ENCODE measurements around the gene SPHK1.

Gene SPHK1

DNA sequence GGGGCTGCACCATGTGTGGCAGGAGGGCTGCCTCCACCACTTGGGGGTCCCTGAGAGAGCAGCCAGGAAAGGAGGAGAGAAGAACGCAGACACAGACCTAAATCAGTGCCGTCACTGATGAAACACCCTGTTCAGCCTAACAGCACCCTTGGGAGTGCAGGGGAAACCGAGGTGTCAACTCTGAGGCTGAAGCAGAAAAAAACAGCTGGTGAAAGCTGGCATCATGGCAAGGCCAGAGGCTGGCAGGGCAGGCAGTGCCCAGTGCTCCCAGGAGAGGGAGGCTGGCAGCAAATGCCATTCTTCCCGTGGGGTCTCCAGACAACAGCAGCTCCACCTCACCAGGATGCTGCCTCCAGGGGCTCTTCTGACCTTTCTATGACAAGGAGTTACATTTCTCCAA, 23.1 kb downstream of the SPHK1 start:
- no peak for DNase-seq (ENCODE audit: low read depth)
- no peak overlapping the region for H3K4me3 ChIP-seq (ENCODE audit: low read depth, low read length)
- TF ChIP-seq, protein P1, sequence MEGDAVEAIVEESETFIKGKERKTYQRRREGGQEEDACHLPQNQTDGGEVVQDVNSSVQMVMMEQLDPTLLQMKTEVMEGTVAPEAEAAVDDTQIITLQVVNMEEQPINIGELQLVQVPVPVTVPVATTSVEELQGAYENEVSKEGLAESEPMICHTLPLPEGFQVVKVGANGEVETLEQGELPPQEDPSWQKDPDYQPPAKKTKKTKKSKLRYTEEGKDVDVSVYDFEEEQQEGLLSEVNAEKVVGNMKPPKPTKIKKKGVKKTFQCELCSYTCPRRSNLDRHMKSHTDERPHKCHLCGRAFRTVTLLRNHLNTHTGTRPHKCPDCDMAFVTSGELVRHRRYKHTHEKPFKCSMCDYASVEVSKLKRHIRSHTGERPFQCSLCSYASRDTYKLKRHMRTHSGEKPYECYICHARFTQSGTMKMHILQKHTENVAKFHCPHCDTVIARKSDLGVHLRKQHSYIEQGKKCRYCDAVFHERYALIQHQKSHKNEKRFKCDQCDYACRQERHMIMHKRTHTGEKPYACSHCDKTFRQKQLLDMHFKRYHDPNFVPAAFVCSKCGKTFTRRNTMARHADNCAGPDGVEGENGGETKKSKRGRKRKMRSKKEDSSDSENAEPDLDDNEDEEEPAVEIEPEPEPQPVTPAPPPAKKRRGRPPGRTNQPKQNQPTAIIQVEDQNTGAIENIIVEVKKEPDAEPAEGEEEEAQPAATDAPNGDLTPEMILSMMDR (IDR thresholded peaks at IDR 0.05; ENCODE audit: control insufficient read depth, extremely low read depth, insufficient read depth), result no peak

DNA sequence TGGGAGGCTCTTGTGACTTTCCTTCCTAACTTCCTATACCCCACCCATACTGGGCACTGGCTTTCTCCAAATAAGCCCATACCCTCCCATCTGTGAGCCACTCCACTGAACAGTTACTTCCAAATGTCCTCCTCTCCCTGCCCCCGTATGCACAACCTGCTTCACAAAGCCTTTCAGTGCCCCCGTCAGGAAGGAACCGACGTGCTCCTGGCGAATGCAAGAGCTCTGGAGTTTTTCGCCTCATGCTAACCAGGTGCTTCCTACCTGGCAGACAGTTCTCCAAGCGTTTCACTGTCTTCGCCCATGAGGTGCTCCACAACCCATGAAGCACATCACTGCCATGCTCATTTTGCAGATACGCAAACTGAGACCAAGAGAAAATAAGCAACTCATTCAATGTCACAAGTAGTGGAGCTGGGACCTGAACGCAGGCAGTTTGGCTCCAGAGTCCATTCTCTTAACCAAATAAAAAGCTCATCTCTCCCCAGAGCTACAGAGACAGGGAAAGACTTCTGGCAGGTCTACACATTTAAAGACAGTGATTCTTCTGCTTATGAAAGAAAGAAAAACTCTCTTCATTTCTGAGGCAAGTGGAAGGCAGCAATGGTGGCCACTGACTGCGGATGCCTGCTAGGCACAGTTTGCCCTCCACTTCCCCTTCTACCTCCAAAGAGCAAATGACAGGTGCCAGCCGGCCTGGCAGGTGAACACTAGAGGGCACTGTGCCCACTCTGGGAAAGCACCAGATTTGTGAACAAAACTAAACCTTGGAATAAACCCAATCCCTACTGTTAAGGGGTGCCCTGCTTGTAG, 23.8 kb downstream of the SPHK1 start:
- TF ChIP-seq, protein P1 (IDR thresholded peaks at IDR 0.05; ENCODE audit: control insufficient read depth, extremely low read depth, insufficient read depth), result peak; percentile 98
- no peak overlapping the region for H3K4me3 ChIP-seq (ENCODE audit: low read depth, low read length)
- no peak for DNase-seq (ENCODE audit: low read depth)

DNA sequence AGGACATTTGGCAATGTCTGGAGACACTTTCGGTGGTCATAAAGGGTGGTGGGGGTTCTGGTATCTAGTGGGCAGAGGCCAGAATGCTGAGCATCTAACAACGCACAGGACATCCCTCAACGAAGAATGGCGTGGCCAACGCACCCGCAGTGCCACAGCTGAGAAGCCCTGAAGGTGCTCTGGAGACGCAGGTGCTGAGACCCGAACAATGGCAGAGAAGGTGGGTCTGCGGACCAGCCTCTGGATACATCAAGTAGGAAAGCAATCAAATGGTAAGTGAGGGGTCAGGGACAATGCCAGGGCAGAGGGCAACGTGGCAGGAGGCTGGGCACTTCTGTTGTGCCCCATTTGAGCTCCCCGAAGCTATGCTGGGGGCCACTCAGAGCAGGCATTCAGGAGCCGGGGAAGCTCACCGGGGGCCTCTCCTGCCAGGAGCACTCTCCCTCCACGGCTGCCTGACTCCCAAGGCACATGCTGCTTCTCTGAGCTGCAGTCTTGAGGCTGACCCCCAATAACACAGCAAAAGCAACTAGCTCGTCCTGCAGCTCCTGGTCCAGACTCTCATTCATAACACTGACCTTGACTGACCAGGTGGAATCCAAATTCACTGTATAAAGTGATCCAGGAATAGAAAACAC, 26.0 kb downstream of the SPHK1 start:
- DNase-seq (ENCODE audit: low read depth), result no peak
- no peak overlapping the region for H3K4me3 ChIP-seq (ENCODE audit: low read depth, low read length)
- TF ChIP-seq, protein P1 (IDR thresholded peaks at IDR 0.05; ENCODE audit: control insufficient read depth, extremely low read depth, insufficient read depth), result no peak

DNA sequence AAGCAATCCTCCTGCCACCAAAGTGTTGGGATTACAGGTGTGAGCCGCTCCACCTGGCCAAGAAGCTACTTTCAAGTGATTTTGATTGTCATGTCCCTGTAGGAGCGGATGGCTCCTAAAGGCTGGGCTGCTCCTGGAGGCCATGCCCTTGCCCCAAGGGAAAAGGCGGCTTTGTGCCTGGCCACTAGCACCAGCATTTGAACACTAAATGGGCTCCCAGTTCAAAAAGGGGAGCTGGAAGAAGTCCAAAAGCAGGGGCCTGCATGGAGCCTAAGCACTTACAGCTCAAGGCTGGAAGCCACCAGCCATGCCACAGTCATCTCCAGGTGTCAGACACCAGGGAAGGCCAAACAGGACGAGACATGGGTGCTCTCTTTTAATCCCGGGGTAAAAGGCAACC, 26.8 kb downstream of the SPHK1 start:
- no peak for DNase-seq (ENCODE audit: low read depth)
- H3K4me3 ChIP-seq (ENCODE audit: low read depth, low read length), result no peak overlapping the region
- TF ChIP-seq, protein P1 (IDR thresholded peaks at IDR 0.05; ENCODE audit: control insufficient read depth, extremely low read depth, insufficient read depth), result no peak

DNA sequence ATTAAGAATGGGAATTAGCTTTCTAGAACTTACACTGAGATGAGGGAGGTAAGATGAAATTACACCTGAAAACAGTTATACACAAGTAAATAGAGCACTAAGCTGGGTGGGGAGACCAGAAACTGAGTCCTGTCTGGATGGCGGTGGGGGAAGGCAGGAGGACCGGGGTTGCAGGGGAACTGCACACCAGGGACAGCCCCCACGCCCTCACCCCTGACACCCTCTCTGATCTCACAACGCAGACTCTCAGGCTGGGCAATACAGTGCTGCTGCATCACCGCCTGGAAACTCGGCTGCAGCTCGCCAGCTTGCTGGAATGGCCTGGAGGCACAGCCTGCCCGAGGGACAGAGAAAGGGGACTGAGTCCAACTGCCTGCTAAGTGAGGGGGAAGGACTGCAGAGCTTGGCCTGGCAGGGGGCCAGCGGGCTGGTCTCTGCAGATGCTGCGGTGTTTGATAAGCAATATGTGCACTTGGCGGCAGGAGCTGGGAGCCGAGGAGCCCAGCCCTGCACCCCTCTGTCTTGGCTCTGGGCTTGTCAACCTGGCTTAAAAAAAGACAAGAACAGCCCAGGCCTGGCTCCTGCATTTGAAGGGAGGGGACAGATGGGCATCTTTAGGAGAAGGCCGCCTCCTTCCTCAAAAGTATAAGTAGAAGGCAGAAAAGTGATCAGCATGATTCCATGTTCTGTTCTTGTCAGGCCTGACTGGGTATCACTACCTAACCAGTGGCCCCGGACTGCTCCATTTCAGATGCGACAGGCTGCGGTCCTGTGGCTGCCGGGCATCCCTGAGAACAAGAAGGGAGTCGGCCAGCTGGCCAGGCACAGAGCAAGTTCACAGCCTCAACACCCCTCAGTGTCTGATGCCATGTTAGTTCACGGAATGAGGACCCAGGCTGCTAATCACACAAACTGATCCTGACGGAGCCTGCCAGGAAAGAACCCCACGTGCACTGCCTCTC, 30.2 kb downstream of the SPHK1 start:
- TF ChIP-seq, protein P1 (IDR thresholded peaks at IDR 0.05; ENCODE audit: control insufficient read depth, extremely low read depth, insufficient read depth), result no peak
- H3K4me3 ChIP-seq (ENCODE audit: low read depth, low read length), result no peak overlapping the region
- no peak for DNase-seq (ENCODE audit: low read depth)

DNA sequence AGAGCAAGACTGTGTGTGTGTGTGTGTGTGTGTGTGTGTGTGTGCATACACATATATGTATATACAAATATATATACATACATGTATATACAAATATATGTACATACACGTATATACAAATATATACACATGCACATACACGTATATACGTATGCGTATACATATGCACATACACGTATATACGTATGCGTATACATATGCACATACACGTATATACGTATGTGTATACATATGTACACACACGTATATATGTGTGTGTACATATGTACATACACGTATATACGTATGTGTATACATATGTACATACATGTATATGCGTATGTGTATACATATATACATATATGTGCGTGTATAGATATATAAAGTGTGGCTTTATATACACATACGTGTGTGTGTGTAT, 31.4 kb downstream of the SPHK1 start:
- H3K4me3 ChIP-seq (ENCODE audit: low read depth, low read length), result no peak overlapping the region
- TF ChIP-seq, protein P1 (IDR thresholded peaks at IDR 0.05; ENCODE audit: control insufficient read depth, extremely low read depth, insufficient read depth), result no peak
- no peak for DNase-seq (ENCODE audit: low read depth)

All from LNCaP clone FGC (cell line).